Inflammatory macrophage treated with lipopolysaccharide for 4 hours (primary cell): Measurements from ENCODE around the gene RNF224.

ENCODE experiments used
- DNase-seq: peaks from one replicate; pipeline ENCODE4 v3.0.0-alpha.2; 2020

Gene RNF224

GRCh38 chr9:137192859-137193258, 34.4 kb upstream of the RNF224 start:
- DNase-seq, result no peak

GRCh38 chr9:137193771-137194170, 33.5 kb upstream of the RNF224 start:
- DNase-seq, result no peak

GRCh38 chr9:137194388-137194787, 32.9 kb upstream of the RNF224 start:
- DNase-seq, result no peak

- DNase-seq, result no peak
These were observed 32.4 kb upstream of the RNF224 start for GRCh38 chr9:137194909-137195308.

- no peak for DNase-seq
These were observed 31.6 kb upstream of the RNF224 start for GRCh38 chr9:137195525-137196220.

GRCh38 chr9:137198051-137198901, 29.0 kb upstream of the RNF224 start:
- no peak for DNase-seq

- DNase-seq, result no peak
These were observed 28.4 kb upstream of the RNF224 start for GRCh38 chr9:137198902-137199283.

- DNase-seq, result no peak
These were observed 27.7 kb upstream of the RNF224 start for GRCh38 chr9:137199411-137200121.

GRCh38 chr9:137200311-137201204, 26.7 kb upstream of the RNF224 start, which contains the start of gene TPRN:
TPRN (minus strand) TSS chr9:137200741; CDS start chr9:137200711, 30 bp downstream.
- peak; percentile 100 for DNase-seq

- no peak for DNase-seq
These were observed 26.0 kb upstream of the RNF224 start for GRCh38 chr9:137201205-137201868.

- no peak for DNase-seq
These were observed 24.3 kb upstream of the RNF224 start for GRCh38 chr9:137202966-137203365.

GRCh38 chr9:137204731-137205125, 22.6 kb upstream of the RNF224 start:
- DNase-seq, result no peak

GRCh38 chr9:137205126-137206069, 21.9 kb upstream of the RNF224 start, which contains the start of the genes NDOR1 and TMEM203:
NDOR1 (plus strand) TSS chr9:137205700; CDS start chr9:137205778, 78 bp downstream.
TMEM203 (minus strand) TSS chr9:137205648; CDS start chr9:137205414, 234 bp downstream.
- DNase-seq, result peak; percentile 87

GRCh38 chr9:137206602-137207001, 20.7 kb upstream of the RNF224 start:
- DNase-seq, result no peak

- DNase-seq, result no peak
These were observed 15.8 kb upstream of the RNF224 start for GRCh38 chr9:137211532-137211931.

- no peak for DNase-seq
These were observed 14.8 kb upstream of the RNF224 start for GRCh38 chr9:137212520-137212919.

- no peak for DNase-seq
These were observed 13.9 kb upstream of the RNF224 start for GRCh38 chr9:137213160-137214060.

- no peak for DNase-seq
These were observed 12.7 kb upstream of the RNF224 start for GRCh38 chr9:137214620-137215019.
